ENCODE results near the gene NFATC2. TPM values are rescaled to one million over a fixed set of nuclear protein-coding genes. Genes with fewer than 3 reads are reported as not detected.

NFATC2 gene
- polyA plus RNA-seq, 1 donor = 22.3 TPM

DNA sequence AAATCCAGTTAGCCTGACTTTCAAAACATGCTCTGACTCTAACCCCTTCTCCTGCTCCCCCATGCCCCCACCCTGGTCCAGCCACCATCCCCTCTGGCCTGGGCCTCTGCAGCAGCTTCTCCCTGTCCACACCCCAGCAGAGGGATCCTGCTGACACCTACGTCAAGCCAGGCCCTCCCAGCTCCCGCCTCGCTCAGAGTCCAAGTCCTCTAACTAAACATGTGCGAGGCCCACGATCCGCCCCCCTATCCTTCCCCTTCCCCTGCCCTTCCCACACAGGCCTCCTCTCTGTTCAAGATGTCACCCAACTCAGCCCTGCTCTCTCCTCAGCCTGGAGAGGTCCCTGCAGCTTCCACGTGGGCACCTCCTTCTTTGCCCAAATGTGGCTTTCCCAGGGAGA, 33.7 kb downstream of the NFATC2 start:
- WGBS (ENCODE audit: insufficient coverage, low lambda C conversion rate) = no CpG with 5 or more reads among the region's 7 CpGs
- peak; percentile 65 to 84 for DNase-seq

DNA sequence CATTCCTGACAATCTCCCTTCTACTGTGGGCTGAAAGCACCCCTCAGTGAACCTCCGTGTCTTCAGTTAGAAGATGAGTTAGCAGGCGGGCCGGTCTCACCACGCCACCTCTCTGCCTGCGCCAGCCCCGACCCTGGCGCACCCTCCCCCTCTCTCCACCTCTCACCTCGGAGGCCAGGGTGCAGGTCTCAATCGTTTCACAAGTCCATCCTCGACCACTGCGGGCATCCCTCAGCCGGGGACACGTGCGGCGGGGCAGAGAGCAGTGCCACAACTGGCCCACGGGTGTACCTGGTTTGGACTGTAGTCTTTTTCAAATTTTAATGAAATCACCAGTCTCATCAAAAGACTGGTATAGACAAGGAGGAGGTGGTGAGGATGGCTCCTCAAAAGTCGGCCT, 34.4 kb downstream of the NFATC2 start:
- H3K4me1 ChIP-seq (ENCODE audit: control insufficient read depth, insufficient read depth, low read length) = no peaks in the 10 kb centered on the region
- no peak overlapping the region for H3K27ac ChIP-seq (ENCODE audit: low read length)
- no peaks in the 10 kb centered on the region for H3K9me3 ChIP-seq (ENCODE audit: control insufficient read depth, low read depth, low read length)
- no CpG with 5 or more reads among the region's 17 CpGs for WGBS (ENCODE audit: insufficient coverage, low lambda C conversion rate)
- H3K4me3 ChIP-seq (ENCODE audit: low read length) = no peak overlapping the region
- DNase-seq = no peak
- peaks cover 37% of the 10 kb centered on the region for H3K36me3 ChIP-seq (ENCODE audit: control insufficient read depth, insufficient read depth, low read length)
- H3K27me3 ChIP-seq (ENCODE audit: control insufficient read depth, insufficient read depth, low read length) = no peaks in the 10 kb centered on the region

More for the DNA sequence above, 33.7 kb downstream of the NFATC2 start:
- Histone ChIP-seq H3K36me3 (ENCODE audit: control insufficient read depth, insufficient read depth, low read length) (peaks cover 38% of the 10 kb centered on the region), H3K27ac (ENCODE audit: low read length) (no peak overlapping the region), H3K4me1 (ENCODE audit: control insufficient read depth, insufficient read depth, low read length) (no peaks in the 10 kb centered on the region), H3K27me3 (ENCODE audit: control insufficient read depth, insufficient read depth, low read length) (no peaks in the 10 kb centered on the region), H3K4me3 (ENCODE audit: low read length) (no peak overlapping the region), H3K9me3 (ENCODE audit: control insufficient read depth, low read depth, low read length) (no peaks in the 10 kb centered on the region)

DNA sequence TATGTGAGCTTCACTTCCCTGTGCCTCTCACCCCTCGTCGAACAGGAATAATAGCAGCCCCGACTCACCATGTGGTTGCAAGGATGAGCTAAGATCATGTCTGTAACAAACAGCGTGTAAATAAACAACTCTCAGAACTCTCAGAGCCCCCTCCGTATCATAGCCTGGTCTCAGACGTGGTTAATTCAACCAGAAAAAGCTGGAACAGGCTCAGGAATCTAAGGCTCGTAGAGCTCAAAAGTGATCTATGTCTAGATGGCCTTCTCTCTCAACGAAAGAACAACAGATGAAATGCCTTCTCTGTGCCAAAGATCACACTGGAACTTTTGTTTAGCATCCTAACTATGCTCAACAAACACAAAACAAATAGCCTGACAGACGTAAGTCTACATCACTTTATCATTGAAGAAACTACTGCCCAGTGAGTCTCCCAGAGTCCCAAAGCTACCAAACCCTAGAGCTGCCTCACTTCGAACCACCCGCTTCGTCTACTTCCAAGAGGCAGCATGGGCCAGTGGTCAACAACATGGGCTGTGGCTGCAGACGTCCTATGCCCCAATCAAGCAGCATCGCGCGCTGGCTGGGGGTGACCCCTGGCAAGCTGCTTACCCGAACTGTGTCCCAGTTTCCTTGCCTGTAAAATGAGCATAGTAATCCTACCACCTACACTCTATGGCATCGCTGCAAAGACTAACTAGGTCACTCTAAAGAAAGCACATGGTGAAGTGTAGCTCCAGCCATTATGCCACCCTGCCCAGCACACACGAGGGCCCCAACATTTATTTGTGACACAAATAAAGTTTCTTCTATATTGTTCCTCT, 35.1 kb downstream of the NFATC2 start:
- WGBS (ENCODE audit: insufficient coverage, low lambda C conversion rate) = 60% methylated on average over 1 of the region's 19 CpGs
- Histone ChIP-seq H3K4me3 (ENCODE audit: low read length) (no peak overlapping the region), H3K4me1 (ENCODE audit: control insufficient read depth, insufficient read depth, low read length) (no peaks in the 10 kb centered on the region), H3K9me3 (ENCODE audit: control insufficient read depth, low read depth, low read length) (no peaks in the 10 kb centered on the region), H3K27me3 (ENCODE audit: control insufficient read depth, insufficient read depth, low read length) (no peaks in the 10 kb centered on the region), H3K27ac (ENCODE audit: low read length) (no peak overlapping the region), H3K36me3 (ENCODE audit: control insufficient read depth, insufficient read depth, low read length) (peaks cover 35% of the 10 kb centered on the region)
- no peak for DNase-seq

DNA sequence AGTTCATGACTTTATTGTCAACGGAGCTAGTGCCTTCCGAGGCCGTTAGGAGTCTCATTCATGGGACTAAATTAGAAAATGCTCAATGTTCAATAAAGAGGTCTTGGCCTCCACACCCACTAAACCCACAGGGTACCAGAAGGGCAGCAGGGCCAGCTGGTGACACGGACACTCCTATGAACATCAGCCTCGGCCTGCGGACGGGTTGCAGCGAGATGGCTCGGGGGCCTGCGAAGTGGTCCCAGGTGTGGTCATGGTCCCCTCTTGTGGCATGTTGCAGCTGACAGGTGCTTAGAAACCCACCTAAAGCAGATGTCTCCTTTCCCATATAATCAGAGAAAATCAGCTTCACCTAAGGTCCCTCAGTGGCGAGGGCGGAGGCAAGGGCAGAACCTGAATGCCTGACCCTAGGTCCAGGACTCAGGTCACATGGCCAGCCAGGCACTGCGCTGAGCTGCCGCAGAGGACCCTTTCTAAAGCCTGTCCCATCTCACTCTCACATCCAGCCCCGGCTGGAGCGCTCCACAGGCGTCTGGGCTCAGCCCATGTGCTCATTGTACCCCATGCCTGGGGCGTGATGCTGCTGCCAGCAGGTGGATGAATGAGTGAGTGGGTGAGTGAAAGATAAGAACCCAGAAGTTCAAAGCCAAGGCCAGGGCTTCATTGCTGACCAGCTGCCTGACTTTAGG, 35.8 kb downstream of the NFATC2 start:
- H3K27ac ChIP-seq (ENCODE audit: low read length) = no peak overlapping the region
- H3K9me3 ChIP-seq (ENCODE audit: control insufficient read depth, low read depth, low read length) = no peaks in the 10 kb centered on the region
- no peak overlapping the region for H3K4me3 ChIP-seq (ENCODE audit: low read length)
- H3K36me3 ChIP-seq (ENCODE audit: control insufficient read depth, insufficient read depth, low read length) = peaks cover 30% of the 10 kb centered on the region
- H3K4me1 ChIP-seq (ENCODE audit: control insufficient read depth, insufficient read depth, low read length) = no peaks in the 10 kb centered on the region
- WGBS (ENCODE audit: insufficient coverage, low lambda C conversion rate) = no CpG with 5 or more reads among the region's 18 CpGs
- DNase-seq = no peak
- H3K27me3 ChIP-seq (ENCODE audit: control insufficient read depth, insufficient read depth, low read length) = no peaks in the 10 kb centered on the region

DNA sequence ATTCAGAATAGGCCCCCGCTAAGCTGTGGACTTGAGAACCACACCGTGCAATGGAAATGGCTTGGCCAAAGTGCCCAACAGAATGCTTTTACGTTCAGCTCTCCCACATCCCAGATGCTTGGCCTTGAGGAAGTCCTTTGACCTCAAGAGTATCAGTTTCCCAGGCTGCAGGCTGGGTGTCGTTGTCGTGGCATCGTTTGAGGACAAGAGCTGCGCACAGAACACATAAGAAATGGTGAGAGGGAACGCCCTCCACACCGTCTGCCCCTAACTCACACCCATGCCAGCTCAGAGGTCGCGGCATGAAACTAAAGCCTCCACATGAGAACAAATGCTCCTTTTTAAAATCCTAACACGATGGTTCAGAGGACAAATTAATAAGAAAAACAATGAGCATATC, 37.0 kb downstream of the NFATC2 start:
- Histone ChIP-seq H3K9me3 (ENCODE audit: control insufficient read depth, low read depth, low read length) (no peaks in the 10 kb centered on the region), H3K27ac (ENCODE audit: low read length) (no peak overlapping the region), H3K4me1 (ENCODE audit: control insufficient read depth, insufficient read depth, low read length) (no peaks in the 10 kb centered on the region), H3K4me3 (ENCODE audit: low read length) (no peak overlapping the region), H3K27me3 (ENCODE audit: control insufficient read depth, insufficient read depth, low read length) (no peaks in the 10 kb centered on the region), H3K36me3 (ENCODE audit: control insufficient read depth, insufficient read depth, low read length) (peaks cover 32% of the 10 kb centered on the region)
- no peak for DNase-seq
- no CpG with 5 or more reads among the region's 12 CpGs for WGBS (ENCODE audit: insufficient coverage, low lambda C conversion rate)

DNA sequence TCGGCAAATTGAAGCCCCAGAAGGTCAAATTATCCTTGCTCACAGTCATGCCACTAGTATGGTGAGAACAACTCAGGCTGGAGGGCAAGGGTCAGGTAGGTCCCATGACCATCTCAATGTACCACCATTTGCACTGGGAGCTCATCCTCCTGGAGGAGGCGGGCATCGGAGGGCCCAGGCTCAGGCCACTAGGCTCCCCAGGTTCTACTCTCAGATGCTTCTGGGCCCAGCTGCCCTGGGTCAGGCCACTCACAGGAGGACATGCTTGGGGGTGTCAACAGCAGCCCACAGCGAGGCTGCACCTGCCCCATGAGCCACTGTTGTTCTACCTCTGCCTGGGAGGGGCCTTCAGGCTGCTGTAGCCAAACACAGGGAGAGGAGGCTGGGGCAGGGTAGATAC, 39.1 kb downstream of the NFATC2 start:
- no peaks in the 10 kb centered on the region for H3K9me3 ChIP-seq (ENCODE audit: control insufficient read depth, low read depth, low read length)
- no peak overlapping the region for H3K4me3 ChIP-seq (ENCODE audit: low read length)
- H3K27ac ChIP-seq (ENCODE audit: low read length) = no peak overlapping the region
- WGBS (ENCODE audit: insufficient coverage, low lambda C conversion rate) = no CpG with 5 or more reads among the region's 4 CpGs
- no peak for DNase-seq
- H3K27me3 ChIP-seq (ENCODE audit: control insufficient read depth, insufficient read depth, low read length) = no peaks in the 10 kb centered on the region
- H3K4me1 ChIP-seq (ENCODE audit: control insufficient read depth, insufficient read depth, low read length) = no peaks in the 10 kb centered on the region
- H3K36me3 ChIP-seq (ENCODE audit: control insufficient read depth, insufficient read depth, low read length) = peaks cover 29% of the 10 kb centered on the region

DNA sequence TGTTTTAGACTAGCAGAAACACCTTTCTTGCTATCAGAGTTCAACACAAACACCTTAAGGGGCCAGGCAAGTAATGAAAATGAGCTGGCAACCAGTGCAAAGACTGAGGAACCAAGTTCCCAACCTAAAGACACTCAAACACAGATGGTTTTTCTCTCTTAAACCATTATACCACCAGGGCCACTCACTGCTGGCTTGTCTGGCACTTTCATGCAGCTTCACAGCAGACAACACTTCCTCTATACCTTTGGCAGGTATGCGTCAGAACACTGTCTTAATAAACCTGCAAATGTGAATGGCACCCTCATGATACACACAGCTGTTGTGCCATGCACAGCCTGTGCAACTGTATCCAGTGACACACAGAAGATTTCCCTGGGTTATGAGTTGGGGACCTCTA, 41.6 kb downstream of the NFATC2 start:
- DNase-seq = no peak
- peaks cover 24% of the 10 kb centered on the region for H3K36me3 ChIP-seq (ENCODE audit: control insufficient read depth, insufficient read depth, low read length)

DNA sequence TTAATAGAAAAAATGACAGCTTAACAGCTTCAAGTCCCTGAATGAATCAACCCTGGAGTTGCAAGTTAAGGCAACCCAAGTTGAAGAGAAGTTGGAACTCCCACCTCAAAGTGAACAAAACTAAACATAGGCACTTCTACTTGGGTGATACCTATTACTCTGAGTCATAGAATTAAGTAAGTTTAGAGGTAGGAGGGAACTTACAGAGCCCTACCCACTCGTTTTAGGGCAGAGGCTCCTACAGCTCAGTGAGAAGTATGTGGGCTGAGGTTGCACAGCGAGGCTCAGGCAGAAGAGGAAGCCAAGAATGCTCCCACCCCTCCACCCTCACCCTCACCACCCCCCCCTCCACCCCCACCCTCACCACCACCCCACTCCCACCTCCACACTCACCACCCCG, 42.2 kb downstream of the NFATC2 start:
- peaks cover 20% of the 10 kb centered on the region for H3K36me3 ChIP-seq (ENCODE audit: control insufficient read depth, insufficient read depth, low read length)

More for the DNA sequence above, 41.6 kb downstream of the NFATC2 start:
- Histone ChIP-seq H3K27ac (ENCODE audit: low read length) (no peak overlapping the region), H3K4me1 (ENCODE audit: control insufficient read depth, insufficient read depth, low read length) (peaks cover 5% of the 10 kb centered on the region), H3K9me3 (ENCODE audit: control insufficient read depth, low read depth, low read length) (no peaks in the 10 kb centered on the region), H3K27me3 (ENCODE audit: control insufficient read depth, insufficient read depth, low read length) (no peaks in the 10 kb centered on the region), H3K4me3 (ENCODE audit: low read length) (no peak overlapping the region)
- WGBS (ENCODE audit: insufficient coverage, low lambda C conversion rate) = no CpG with 5 or more reads among the region's 1 CpG

DNA sequence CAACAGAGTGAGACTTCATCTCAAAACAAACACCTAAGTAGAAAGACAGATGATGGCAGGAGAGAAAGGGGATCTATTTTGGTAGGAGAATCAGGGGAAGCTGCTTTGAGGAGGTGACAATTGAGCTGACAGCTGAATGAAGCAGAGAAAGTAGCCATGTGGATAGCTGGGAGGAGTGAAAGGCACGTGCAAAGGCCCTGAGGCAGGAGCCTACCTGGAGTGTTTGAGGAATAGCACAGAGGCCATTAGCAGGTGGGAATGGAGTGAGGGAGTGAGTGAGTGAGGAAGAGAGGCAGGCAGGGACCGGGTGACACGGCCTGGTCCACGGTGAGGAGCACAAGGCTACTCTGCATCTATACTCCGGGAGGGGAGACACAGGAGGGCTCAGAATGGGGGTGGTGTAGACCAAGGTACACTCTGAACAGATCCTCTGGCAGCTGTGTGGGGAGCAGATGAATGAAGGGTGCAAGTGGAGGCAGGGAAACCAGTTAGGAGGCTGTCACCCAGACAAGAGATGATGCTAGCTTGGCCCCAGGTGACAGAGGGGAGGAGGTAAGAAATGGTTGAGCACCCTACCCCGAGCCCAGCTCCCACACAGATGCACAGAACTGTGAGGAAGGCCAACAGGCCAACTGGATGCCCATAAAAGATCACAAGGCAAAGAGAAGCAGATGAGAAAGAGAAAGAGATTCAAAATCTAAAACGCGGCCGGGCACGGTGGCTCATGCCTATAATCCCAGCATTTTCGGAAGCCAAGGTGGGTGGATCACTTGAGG, 43.6 kb downstream of the NFATC2 start:
- DNase-seq = no peak
- H3K4me3 ChIP-seq (ENCODE audit: low read length) = no peak overlapping the region
- H3K4me1 ChIP-seq (ENCODE audit: control insufficient read depth, insufficient read depth, low read length) = peaks cover 5% of the 10 kb centered on the region
- H3K27ac ChIP-seq (ENCODE audit: low read length) = no peak overlapping the region
- H3K27me3 ChIP-seq (ENCODE audit: control insufficient read depth, insufficient read depth, low read length) = no peaks in the 10 kb centered on the region
- H3K36me3 ChIP-seq (ENCODE audit: control insufficient read depth, insufficient read depth, low read length) = peaks cover 17% of the 10 kb centered on the region
- WGBS (ENCODE audit: insufficient coverage, low lambda C conversion rate) = no CpG with 5 or more reads among the region's 11 CpGs
- no peaks in the 10 kb centered on the region for H3K9me3 ChIP-seq (ENCODE audit: control insufficient read depth, low read depth, low read length)

More for the DNA sequence above, 42.2 kb downstream of the NFATC2 start:
- DNase-seq = no peak
- Histone ChIP-seq H3K9me3 (ENCODE audit: control insufficient read depth, low read depth, low read length) (no peaks in the 10 kb centered on the region), H3K27me3 (ENCODE audit: control insufficient read depth, insufficient read depth, low read length) (no peaks in the 10 kb centered on the region), H3K4me1 (ENCODE audit: control insufficient read depth, insufficient read depth, low read length) (peaks cover 5% of the 10 kb centered on the region), H3K4me3 (ENCODE audit: low read length) (no peak overlapping the region), H3K27ac (ENCODE audit: low read length) (no peak overlapping the region)
- WGBS (ENCODE audit: insufficient coverage, low lambda C conversion rate) = no CpG with 5 or more reads among the region's 3 CpGs

Data from large intestine (tissue), 3 donors.